IMR-90 (cell line): ENCODE results near the gene CSKMT. TPM values are rescaled to one million over a fixed set of nuclear protein-coding genes. Genes with fewer than 3 reads are reported as not detected.

Experiments
- ATAC-seq: fragments of 200-7000 bp; cut with Tn5 transposase; 2 replicates; pipeline ENCODE4 v1.9.1; 2020; ENCODE audit warnings: low read depth, mild to moderate bottlenecking, moderate library complexity
- BruUV-seq: library from RNA; stranded (reverse); fragments of 400-500 nt; replicated peaks from 2 replicates; lab custom pipeline; 2021; lab: Mats Ljungman, UMichigan
- CTCF ChIA-PET: fragments of 300-600 bp; formaldehyde crosslinking; extraction: SDS; loops from one replicate; lab custom pipeline; 2021; ENCODE audit warnings: antibody characterized with exemption; lab: Yijun Ruan, JAX
- POLR2A ChIA-PET: fragments of 300-600 bp; sonication (Branson Sonifier 250); formaldehyde crosslinking; loops from one replicate; lab custom pipeline; 2022; ENCODE audit warnings: antibody characterized with exemption; ENCODE audit not compliant: unreplicated experiment; lab: Charles Lee
- DNase-seq: peaks from one replicate; pipeline ENCODE4 v3.0.0; 2013
- H2AFZ ChIP-seq: replicated peaks from 2 replicates; pipeline ENCODE3; 2013; ENCODE audit warnings: low read length, mild to moderate bottlenecking; ENCODE audit not compliant: poor library complexity
- H2AK5ac ChIP-seq: 2 replicates; pipeline ENCODE4 v1.6.1; 2013; ENCODE audit warnings: low read depth, low read length, inconsistent platforms
- H2AK9ac ChIP-seq: replicated peaks from 2 replicates; pipeline ENCODE3; 2013; ENCODE audit warnings: mild to moderate bottlenecking, low read depth, low read length, moderate library complexity; ENCODE audit not compliant: poor library complexity
- H2BK120ac ChIP-seq: 2 replicates; pipeline ENCODE4 v1.6.1; 2013; ENCODE audit warnings: low read depth, low read length, inconsistent platforms
- H2BK15ac ChIP-seq: 3 replicates; pipeline ENCODE4 v1.6.1; 2013; ENCODE audit warnings: low read depth, low read length, inconsistent platforms
- H2BK20ac ChIP-seq: 2 replicates; pipeline ENCODE4 v1.6.1; 2013; ENCODE audit warnings: low read depth, mild to moderate bottlenecking, inconsistent platforms, low read length, moderate library complexity
- H2BK5ac ChIP-seq: 2 replicates; pipeline ENCODE4 v1.6.1; 2013; ENCODE audit warnings: mild to moderate bottlenecking, low read depth, low read length, inconsistent platforms; ENCODE audit not compliant: poor library complexity, severe bottlenecking
- H3K14ac ChIP-seq: replicated peaks from 2 replicates; pipeline ENCODE4 v1.6.1; 2013; ENCODE audit warnings: low read depth, low read length, inconsistent platforms
- H3K18ac ChIP-seq: 2 replicates; pipeline ENCODE4 v1.6.1; 2013; ENCODE audit warnings: low read depth, low read length, control low read depth
- H3K23ac ChIP-seq: 2 replicates; pipeline ENCODE4 v1.6.1; 2013; ENCODE audit warnings: low read depth, low read length, inconsistent platforms
- H3K27ac ChIP-seq: 2 replicates; pipeline ENCODE4 v1.5.1; 2013; ENCODE audit warnings: mild to moderate bottlenecking, control low read depth, low read length; ENCODE audit not compliant: insufficient read depth
- H3K27me3 ChIP-seq: 2 replicates; pipeline ENCODE4 v1.6.1; 2013; ENCODE audit warnings: low read length; ENCODE audit not compliant: control insufficient read depth, insufficient read depth
- H3K36me3 ChIP-seq: 2 replicates; pipeline ENCODE4 v1.6.1; 2013; ENCODE audit warnings: low read length, mixed read lengths; ENCODE audit not compliant: control insufficient read depth, insufficient read depth
- H3K4ac ChIP-seq: 2 replicates; pipeline ENCODE4 v1.6.1; 2013; ENCODE audit warnings: low read depth, low read length, inconsistent platforms
- H3K4me1 ChIP-seq: 2 replicates; pipeline ENCODE4 v1.6.1; 2013; ENCODE audit warnings: low read length, mixed read lengths; ENCODE audit not compliant: control insufficient read depth, insufficient read depth
- H3K4me2 ChIP-seq: 2 replicates; pipeline ENCODE4 v1.6.1; 2013; ENCODE audit warnings: low read depth, mild to moderate bottlenecking, control low read depth, low read length, moderate library complexity
- H3K4me3 ChIP-seq: 2 replicates; pipeline ENCODE4 v1.5.1; 2013; ENCODE audit warnings: low read depth, mild to moderate bottlenecking, control low read depth, low read length, moderate library complexity; ENCODE audit not compliant: insufficient read depth
- H3K56ac ChIP-seq: 2 replicates; pipeline ENCODE4 v1.6.1; 2013; ENCODE audit warnings: low read length, inconsistent platforms; ENCODE audit not compliant: insufficient read depth; ENCODE audit errors: extremely low read depth
- H3K79me1 ChIP-seq, 2 experiments: 2 replicates each; pipeline ENCODE4 v1.6.1; 2013; ENCODE audit warnings: low read length in 2 of 2, inconsistent platforms in 1 of 2, low read depth in 1 of 2
- H3K9ac ChIP-seq: 2 replicates; pipeline ENCODE4 v1.6.1; 2013; ENCODE audit warnings: low read depth, low read length, control low read depth
- H3K9me1 ChIP-seq: 2 replicates; pipeline ENCODE4 v1.6.1; 2013; ENCODE audit warnings: low read length, inconsistent platforms; ENCODE audit not compliant: insufficient read depth
- H3K9me3 ChIP-seq: 2 replicates; pipeline ENCODE4 v1.6.1; 2013; ENCODE audit warnings: low read length; ENCODE audit not compliant: control insufficient read depth, insufficient read depth
- H4K20me1 ChIP-seq: 2 replicates; pipeline ENCODE4 v1.6.1; 2013; ENCODE audit warnings: low read length, inconsistent platforms; ENCODE audit not compliant: insufficient read depth
- H4K5ac ChIP-seq: 2 replicates; pipeline ENCODE4 v1.6.1; 2013; ENCODE audit warnings: mild to moderate bottlenecking, low read depth, low read length, control low read depth
- H4K8ac ChIP-seq, 2 experiments: 2 replicates each; pipeline ENCODE4 v1.6.1; 2013; ENCODE audit warnings: low read depth in 2 of 2, low read length in 2 of 2, control low read depth in 1 of 2, inconsistent platforms in 1 of 2
- H4K91ac ChIP-seq: 2 replicates; pipeline ENCODE4 v1.6.1; 2013; ENCODE audit warnings: low read depth, low read length, inconsistent platforms; ENCODE audit not compliant: insufficient read depth
- BHLHE40 ChIP-seq: fragments of 150-350 bp; IDR thresholded peaks from 2 replicates; pipeline ENCODE4 v1.6.1; 2016; ENCODE audit warnings: mild to moderate bottlenecking, low read depth, low read length
- POLR2A ChIP-seq: IDR thresholded peaks from 2 replicates; pipeline ENCODE4 v1.6.1; 2012; ENCODE audit warnings: mild to moderate bottlenecking, low read depth, low read length
- RAD21 ChIP-seq: IDR thresholded peaks from 2 replicates; pipeline ENCODE4 v1.6.1; 2012; ENCODE audit warnings: low read length, improper control_type of control experiment
- WGBS, 2 experiments: methylation state at CpG; one replicate each; pipeline versions ENCODE4 v1.1.5 to v1.1.7; 2013; ENCODE audit warnings: missing lambda C conversion rate in 2 of 2; ENCODE audit not compliant: insufficient read length in 1 of 2; ENCODE audit errors: extremely low coverage in 2 of 2; 5-methylcytosine and 5-hydroxymethylcytosine counted together
- dilution Hi-C: fragments of 300-500 bp; cut with HindIII; formaldehyde crosslinking; loops from one replicate; pipeline ENCODE4 v1.14.3; 2018; ENCODE audit warnings: low sequenced_read_pairs; ENCODE audit not compliant: unreplicated experiment
- in situ Hi-C: fragments of 300-500 bp; cut with MboI; formaldehyde crosslinking; loops from 3 replicates; pipeline ENCODE4 v1.14.3; 2019; ENCODE audit warnings: low sequenced_read_pairs, inconsistent platforms, mixed read lengths
- intact Hi-C: fragments of 100-400 bp; cut with micrococcal nuclease; formaldehyde crosslinking; loops from 2 replicates; pipeline ENCODE4 v1.10.0; 2022
- polyA plus RNA-seq, 3 experiments: library from polyadenylated mRNA; depleted of rRNA; stranded (reverse); fragments of >200 nt; gene quantifications; 2 replicates each; pipeline ENCODE4 v1.2.3, GENCODE V29; 2012; ENCODE audit warnings: low replicate concordance in 1 of 3
- total RNA-seq: library from RNA; depleted of rRNA; stranded (reverse); fragments of >200 nt; gene quantifications from 2 replicates; pipeline ENCODE4 v1.2.3, GENCODE V29; 2012

CSKMT gene
- total and polyA plus RNA-seq, 2 of the 4 experiments (the other 2 are of a cell fraction) = 5.3 to 7.9 TPM

- H2BK120ac ChIP-seq = peak overlapping the region; percentile 45; the same call in 1 of the 2 replicates
- intact Hi-C loops = no loop called here
- H2BK5ac ChIP-seq = peak overlapping the region; percentile 82
- in situ Hi-C loops = no loop called here
- ChIA-PET CTCF (no interaction called here), POLR2A (interaction anchor here (0.5 to 2.1 kb wide), 2 partner anchors 18 to 1475 kb away, joined by 6 to 7 read pairs; partner anchors contain the start of genes HNRNPUL2 and TTC9C)
- H2AK9ac ChIP-seq = peak overlapping the region; percentile 97
- peak overlapping the region; percentile 90 for H2AFZ ChIP-seq
- peak overlapping the region; percentile 93 for H3K27ac ChIP-seq
- no peak for DNase-seq
- no peaks in the 10 kb centered on the region for H4K20me1 ChIP-seq
- peak overlapping the region; percentile 83 for H3K56ac ChIP-seq
- no TSS peak for BruUV-seq
- peak overlapping the region; percentile 89 for H3K23ac ChIP-seq
- no peaks in the 10 kb centered on the region for H3K27me3 ChIP-seq
- H3K9ac ChIP-seq = peak overlapping the region; percentile 84
- peak overlapping the region; percentile 94 for H3K14ac ChIP-seq
- peak overlapping the region; percentile 58; the same call in 1 of the 2 replicates for H3K18ac ChIP-seq
- H3K9me1 ChIP-seq = peaks cover 17% of the 10 kb centered on the region
- peak overlapping the region; percentile 93 to 98 for H4K8ac ChIP-seq
- H2BK15ac ChIP-seq = no peak overlapping the region
- peaks cover 25 to 67% of the 10 kb centered on the region in 2 experiments for H3K79me1 ChIP-seq
- H3K36me3 ChIP-seq = peaks cover 31% of the 10 kb centered on the region
- WGBS, 2 experiments = 93% methylated on average over 3 of the region's 7 CpGs; no CpG with 5 or more reads in 1 of the 2 experiments
- peak overlapping the region; percentile 41 for H3K4me3 ChIP-seq
- H4K5ac ChIP-seq = peak overlapping the region; percentile 92
- peaks cover 20% of the 10 kb centered on the region for H3K4me1 ChIP-seq
- no peak overlapping the region for H2BK20ac ChIP-seq
- peak overlapping the region; percentile 93 for H3K4ac ChIP-seq
- no peaks in the 10 kb centered on the region for H3K9me3 ChIP-seq
- TF ChIP-seq POLR2A = no peak
- TF ChIP-seq BHLHE40 = no peak
- TF ChIP-seq RAD21 = no peak
- peak overlapping the region; percentile 91 for H2AK5ac ChIP-seq
- H4K91ac ChIP-seq = peak overlapping the region; percentile 87
- dilution Hi-C loops = no loop called here
- ATAC-seq = no peak
- peak overlapping the region; percentile 81 for H3K4me2 ChIP-seq
These were observed 44.9 kb downstream of the CSKMT start for GRCh38 chr11:62710001-62710345.
